ENCODE data around the gene PAIP2B.

- TF ChIP-seq HOXA7 (CRISPR knock-in tag; IDR thresholded peaks at IDR 0.05; ENCODE audit: borderline replicate concordance) (no peak), CTCF (tag by site-specific recombination; IDR thresholded peaks at IDR 0.05) (no peak), ZNF777 (tag by site-specific recombination; IDR thresholded peaks at IDR 0.05; ENCODE audit: borderline replicate concordance) (no peak), REST (tag by site-specific recombination; IDR thresholded peaks at IDR 0.05) (no peak), ZNF138 (tag by site-specific recombination; IDR thresholded peaks at IDR 0.05; ENCODE audit: borderline replicate concordance) (no peak), ZNF239 (tag by site-specific recombination; IDR thresholded peaks at IDR 0.05) (no peak), PBX3 (CRISPR knock-in tag; IDR thresholded peaks at IDR 0.05) (no peak), SP2 (tag by site-specific recombination; IDR thresholded peaks at IDR 0.05) (no peak), ZNF433 (tag by site-specific recombination; IDR thresholded peaks at IDR 0.05; ENCODE audit: low read depth) (no peak), ZBTB10 (tag by site-specific recombination; IDR thresholded peaks at IDR 0.05) (no peak), ZNF510 (tag by site-specific recombination; IDR thresholded peaks at IDR 0.05; ENCODE audit: insufficient replicate concordance) (no peak), KLF8 (tag by site-specific recombination; IDR thresholded peaks at IDR 0.05) (no peak), KLF9 (tag by site-specific recombination; IDR thresholded peaks at IDR 0.05; ENCODE audit: low read depth) (no peak), ZSCAN30 (tag by site-specific recombination; IDR thresholded peaks at IDR 0.05) (no peak)
These were observed 90.7 kb downstream of the PAIP2B start for GRCh38 chr2:71136174-71136573.

Data from HEK293 (cell line).